Measurements from ENCODE around the gene NCL. TPM values are rescaled to one million over a fixed set of nuclear protein-coding genes. Genes with fewer than 3 reads are reported as not detected.

The NCL gene, protein sequence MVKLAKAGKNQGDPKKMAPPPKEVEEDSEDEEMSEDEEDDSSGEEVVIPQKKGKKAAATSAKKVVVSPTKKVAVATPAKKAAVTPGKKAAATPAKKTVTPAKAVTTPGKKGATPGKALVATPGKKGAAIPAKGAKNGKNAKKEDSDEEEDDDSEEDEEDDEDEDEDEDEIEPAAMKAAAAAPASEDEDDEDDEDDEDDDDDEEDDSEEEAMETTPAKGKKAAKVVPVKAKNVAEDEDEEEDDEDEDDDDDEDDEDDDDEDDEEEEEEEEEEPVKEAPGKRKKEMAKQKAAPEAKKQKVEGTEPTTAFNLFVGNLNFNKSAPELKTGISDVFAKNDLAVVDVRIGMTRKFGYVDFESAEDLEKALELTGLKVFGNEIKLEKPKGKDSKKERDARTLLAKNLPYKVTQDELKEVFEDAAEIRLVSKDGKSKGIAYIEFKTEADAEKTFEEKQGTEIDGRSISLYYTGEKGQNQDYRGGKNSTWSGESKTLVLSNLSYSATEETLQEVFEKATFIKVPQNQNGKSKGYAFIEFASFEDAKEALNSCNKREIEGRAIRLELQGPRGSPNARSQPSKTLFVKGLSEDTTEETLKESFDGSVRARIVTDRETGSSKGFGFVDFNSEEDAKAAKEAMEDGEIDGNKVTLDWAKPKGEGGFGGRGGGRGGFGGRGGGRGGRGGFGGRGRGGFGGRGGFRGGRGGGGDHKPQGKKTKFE
- total RNA-seq = 95.8 and 100 TPM in 2 replicates

GRCh38 chr2:231463698-231464575, at the start of gene NCL:
Gene NCL, minus strand, starts transcription at chr2:231464484. Its CDS starts 131 bp downstream, at chr2:231464353.

Small RNAs within 50 kb of the gene (small RNA-seq; reads per million reads assigned to genes)
- gene RNU2-22P = 2.4 reads per million, percentile 54 among the genes with 10 or more reads in this experiment
- gene SNORA75 = 416 reads per million, percentile 99 among the genes with 10 or more reads in this experiment
- not detected for gene SNORD20
- gene SNORD82 = 3,028 reads per million, percentile 100 among the genes with 10 or more reads in this experiment

Other genes starting within 250 kb of the NCL start
- 0.12 and 0.65 TPM in 2 replicates for gene B3GNT7, start 68.8 kb downstream of the NCL start, total RNA-seq
- gene NMUR1, start 66.0 kb upstream of the NCL start, total RNA-seq = under 0.01 TPM in 1 of 2 replicates, not detected in the other
- not detected in 2 replicates for gene TEX44, start 128.4 kb upstream of the NCL start, total RNA-seq
- gene PTMA, start 244.0 kb upstream of the NCL start, total RNA-seq = 371 and 477 TPM in 2 replicates